ENCODE data around the gene PRSS2. TPM values are rescaled to one million over a fixed set of nuclear protein-coding genes. Genes with fewer than 3 reads are reported as not detected.

PRSS2 gene
- total RNA-seq, 1 donor from 2014 or later, result 2.0 TPM

DNA sequence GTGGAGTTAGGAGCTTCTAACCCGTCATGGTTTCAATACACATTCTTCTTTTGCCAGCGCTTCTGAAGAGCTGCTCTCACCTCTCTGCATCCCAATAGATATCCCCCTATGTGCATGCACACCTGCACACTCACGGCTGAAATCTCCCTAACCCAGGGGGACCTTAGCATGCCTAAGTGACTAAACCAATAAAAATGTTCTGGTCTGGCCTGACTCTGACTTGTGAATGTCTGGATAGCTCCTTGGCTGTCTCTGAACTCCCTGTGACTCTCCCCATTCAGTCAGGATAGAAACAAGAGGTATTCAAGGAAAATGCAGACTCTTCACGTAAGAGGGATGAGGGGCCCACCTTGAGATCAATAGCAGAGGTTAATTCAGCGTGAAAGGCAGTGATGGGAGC lies 22.4 kb downstream of the PRSS2 start:
- DNase-seq (ENCODE audit: low spot score), result no peak
- peaks cover 14% of the 10 kb centered on the region for H3K27me3 Mint-ChIP-seq (ENCODE audit: unreplicated experiment)
- H3K9me3 Mint-ChIP-seq (ENCODE audit: unreplicated experiment), result no peaks in the 10 kb centered on the region
- H3K27ac Mint-ChIP-seq (ENCODE audit: unreplicated experiment), result no peak overlapping the region
- no peaks in the 10 kb centered on the region for H3K36me3 Mint-ChIP-seq (ENCODE audit: low read depth, unreplicated experiment)
- peaks cover 16% of the 10 kb centered on the region for H3K4me1 Mint-ChIP-seq (ENCODE audit: unreplicated experiment)
- no peak overlapping the region for H3K4me3 Mint-ChIP-seq (ENCODE audit: unreplicated experiment)
- no peak for TF ChIP-seq CTCF (IDR thresholded peaks at IDR 0.05; ENCODE audit: unreplicated experiment)

- H3K27me3 Mint-ChIP-seq (ENCODE audit: unreplicated experiment), result peaks cover 20% of the 10 kb centered on the region
- no peak overlapping the region for H3K4me3 Mint-ChIP-seq (ENCODE audit: unreplicated experiment)
- H3K9me3 Mint-ChIP-seq (ENCODE audit: unreplicated experiment), result no peaks in the 10 kb centered on the region
- TF ChIP-seq CTCF (IDR thresholded peaks at IDR 0.05; ENCODE audit: unreplicated experiment), result no peak
- DNase-seq (ENCODE audit: low spot score), result no peak
- no peak overlapping the region for H3K27ac Mint-ChIP-seq (ENCODE audit: unreplicated experiment)
- no peaks in the 10 kb centered on the region for H3K36me3 Mint-ChIP-seq (ENCODE audit: low read depth, unreplicated experiment)
- H3K4me1 Mint-ChIP-seq (ENCODE audit: unreplicated experiment), result peaks cover 16% of the 10 kb centered on the region
Observed at GRCh38 chr7:142795339-142795863, 24.6 kb downstream of the PRSS2 start.

DNA sequence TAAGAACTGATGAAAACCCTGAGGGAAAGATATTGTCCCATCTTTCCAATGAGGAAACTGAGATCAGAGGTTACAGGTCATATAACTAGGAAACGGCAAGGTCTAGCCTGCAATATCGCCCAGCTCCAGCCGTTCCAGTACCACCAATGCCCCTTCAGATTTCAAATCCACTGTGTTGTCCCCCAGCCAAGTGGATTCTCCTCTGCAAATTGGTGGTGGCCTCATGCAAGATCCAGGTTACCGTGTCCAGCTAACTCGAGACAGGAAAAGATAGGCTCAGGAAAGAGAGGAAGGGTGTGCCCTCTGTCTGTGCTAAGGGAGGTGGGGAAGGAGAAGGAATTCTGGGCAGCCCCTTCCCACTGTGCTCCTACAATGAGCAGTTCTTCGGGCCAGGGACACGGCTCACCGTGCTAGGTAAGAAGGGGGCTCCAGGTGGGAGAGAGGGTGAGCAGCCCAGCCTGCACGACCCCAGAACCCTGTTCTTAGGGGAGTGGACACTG lies 25.3 kb downstream of the PRSS2 start:
- H3K9me3 Mint-ChIP-seq (ENCODE audit: unreplicated experiment), result no peaks in the 10 kb centered on the region
- H3K4me1 Mint-ChIP-seq (ENCODE audit: unreplicated experiment), result peaks cover 16% of the 10 kb centered on the region
- H3K27me3 Mint-ChIP-seq (ENCODE audit: unreplicated experiment), result peaks cover 20% of the 10 kb centered on the region
- no peak overlapping the region for H3K27ac Mint-ChIP-seq (ENCODE audit: unreplicated experiment)
- no peak for TF ChIP-seq CTCF (IDR thresholded peaks at IDR 0.05; ENCODE audit: unreplicated experiment)
- peak overlapping the region; percentile 56 for H3K4me3 Mint-ChIP-seq (ENCODE audit: unreplicated experiment)
- H3K36me3 Mint-ChIP-seq (ENCODE audit: low read depth, unreplicated experiment), result no peaks in the 10 kb centered on the region
- no peak for DNase-seq (ENCODE audit: low spot score)

DNA sequence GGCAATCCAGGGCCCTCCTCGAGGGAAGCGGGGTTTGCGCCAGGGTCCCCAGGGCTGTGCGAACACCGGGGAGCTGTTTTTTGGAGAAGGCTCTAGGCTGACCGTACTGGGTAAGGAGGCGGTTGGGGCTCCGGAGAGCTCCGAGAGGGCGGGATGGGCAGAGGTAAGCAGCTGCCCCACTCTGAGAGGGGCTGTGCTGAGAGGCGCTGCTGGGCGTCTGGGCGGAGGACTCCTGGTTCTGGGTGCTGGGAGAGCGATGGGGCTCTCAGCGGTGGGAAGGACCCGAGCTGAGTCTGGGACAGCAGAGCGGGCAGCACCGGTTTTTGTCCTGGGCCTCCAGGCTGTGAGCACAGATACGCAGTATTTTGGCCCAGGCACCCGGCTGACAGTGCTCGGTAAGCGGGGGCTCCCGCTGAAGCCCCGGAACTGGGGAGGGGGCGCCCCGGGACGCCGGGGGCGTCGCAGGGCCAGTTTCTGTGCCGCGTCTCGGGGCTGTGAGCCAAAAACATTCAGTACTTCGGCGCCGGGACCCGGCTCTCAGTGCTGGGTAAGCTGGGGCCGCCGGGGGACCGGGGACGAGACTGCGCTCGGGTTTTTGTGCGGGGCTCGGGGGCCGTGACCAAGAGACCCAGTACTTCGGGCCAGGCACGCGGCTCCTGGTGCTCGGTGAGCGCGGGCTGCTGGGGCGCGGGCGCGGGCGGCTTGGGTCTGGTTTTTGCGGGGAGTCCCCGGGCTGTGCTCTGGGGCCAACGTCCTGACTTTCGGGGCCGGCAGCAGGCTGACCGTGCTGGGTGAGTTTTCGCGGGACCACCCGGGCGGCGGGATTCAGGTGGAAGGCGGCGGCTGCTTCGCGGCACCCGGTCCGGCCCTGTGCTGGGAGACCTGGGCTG lies 26.0 kb downstream of the PRSS2 start:
- Mint-ChIP-seq H3K4me3 (ENCODE audit: unreplicated experiment) (peak overlapping the region; percentile 56), H3K27me3 (ENCODE audit: unreplicated experiment) (peaks cover 18% of the 10 kb centered on the region), H3K9me3 (ENCODE audit: unreplicated experiment) (no peaks in the 10 kb centered on the region), H3K4me1 (ENCODE audit: unreplicated experiment) (peaks cover 16% of the 10 kb centered on the region), H3K36me3 (ENCODE audit: low read depth, unreplicated experiment) (no peaks in the 10 kb centered on the region), H3K27ac (ENCODE audit: unreplicated experiment) (no peak overlapping the region)
- TF ChIP-seq CTCF (IDR thresholded peaks at IDR 0.05; ENCODE audit: unreplicated experiment), result no peak
- peak; percentile 17 for DNase-seq (ENCODE audit: low spot score)
